NCI-H2171 (cell line): ENCODE data around the gene DLG1.

Experiments
- DNase-seq: peaks from one replicate; lab custom pipeline; 2025; lab: John Stamatoyannopoulos, UW

The DLG1 gene

DNA sequence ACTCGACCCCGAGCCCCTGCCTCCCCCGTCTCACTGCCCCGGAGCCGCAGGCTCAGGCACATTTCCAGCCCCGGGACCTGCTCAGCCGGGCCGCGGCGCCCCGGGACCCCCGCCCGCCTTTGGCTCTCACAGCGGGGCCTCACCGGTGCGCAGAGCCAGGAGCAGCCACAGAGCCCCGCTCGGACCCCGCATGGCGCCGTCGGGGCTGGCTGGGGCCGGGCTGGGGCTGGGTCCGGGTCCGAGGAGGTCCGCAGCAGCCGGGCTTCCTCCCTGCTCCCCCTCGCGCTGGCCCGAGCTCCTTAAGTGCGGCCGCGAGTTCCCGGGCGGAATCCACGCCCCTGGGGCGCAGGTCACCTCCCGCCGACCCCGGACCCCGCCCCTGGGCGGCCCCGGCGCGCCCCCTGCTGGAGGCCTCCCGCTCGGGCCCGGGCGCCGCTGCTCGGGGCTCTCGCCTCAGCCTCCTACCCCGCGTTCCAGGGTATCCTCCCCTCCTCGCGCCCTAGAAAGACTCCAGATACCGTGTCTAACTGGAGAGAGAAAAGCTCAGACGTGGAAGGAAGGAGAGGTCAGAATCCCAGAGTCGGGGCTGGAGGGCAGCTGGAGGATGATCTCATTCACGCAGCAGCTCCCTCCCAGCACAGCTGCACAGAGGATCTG lies 268.8 kb downstream of the DLG1 start, which contains the start of gene MELTF:
Gene MELTF (minus strand): TSS at position 307 of the 657 bp plus-strand sequence. CDS start 115 bp downstream, at position 192.
- peak; percentile 47 for DNase-seq

DNA sequence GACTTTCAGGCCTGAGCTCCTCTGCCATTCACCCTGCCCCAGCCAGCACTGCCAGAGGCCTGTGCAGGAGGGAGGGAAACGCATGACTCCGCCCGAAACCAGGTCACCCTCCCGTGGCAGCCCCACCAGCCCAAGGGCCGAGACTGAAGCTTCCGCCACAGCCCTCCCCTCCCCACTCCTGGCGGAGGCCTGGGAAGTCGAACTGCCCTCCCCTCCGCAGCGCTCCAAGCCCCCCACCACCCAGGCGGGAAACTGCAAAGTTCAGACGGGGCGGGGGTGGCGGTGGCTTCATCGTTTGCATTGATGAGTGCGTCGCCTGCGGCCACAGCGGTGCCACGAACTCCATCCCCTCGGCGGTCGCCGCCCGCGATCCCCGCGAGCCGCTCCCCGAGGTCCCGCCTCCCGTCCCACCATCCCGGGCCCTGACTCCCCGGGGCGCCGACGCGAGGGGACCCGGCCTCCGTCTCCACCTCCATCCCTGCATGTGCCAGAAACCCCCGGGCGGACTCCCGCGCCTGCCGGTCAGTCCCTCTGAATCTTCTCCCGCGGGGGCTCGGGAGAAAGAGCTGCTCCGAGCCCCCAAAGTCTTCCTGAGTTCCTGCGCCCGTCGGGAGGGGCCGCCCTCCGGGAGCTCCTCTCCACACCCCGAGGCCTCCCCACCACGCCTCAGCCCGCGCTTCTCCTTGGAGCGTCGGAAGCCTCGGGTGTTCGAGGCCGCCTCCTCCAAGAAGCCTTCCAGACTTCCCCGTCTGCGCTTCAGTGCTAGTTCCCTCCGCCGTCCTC lies 269.5 kb downstream of the DLG1 start:
- DNase-seq = peak; percentile 24

GRCh38 chr3:197027896-197028727 lies 270.3 kb downstream of the DLG1 start:
- no peak for DNase-seq

DNA sequence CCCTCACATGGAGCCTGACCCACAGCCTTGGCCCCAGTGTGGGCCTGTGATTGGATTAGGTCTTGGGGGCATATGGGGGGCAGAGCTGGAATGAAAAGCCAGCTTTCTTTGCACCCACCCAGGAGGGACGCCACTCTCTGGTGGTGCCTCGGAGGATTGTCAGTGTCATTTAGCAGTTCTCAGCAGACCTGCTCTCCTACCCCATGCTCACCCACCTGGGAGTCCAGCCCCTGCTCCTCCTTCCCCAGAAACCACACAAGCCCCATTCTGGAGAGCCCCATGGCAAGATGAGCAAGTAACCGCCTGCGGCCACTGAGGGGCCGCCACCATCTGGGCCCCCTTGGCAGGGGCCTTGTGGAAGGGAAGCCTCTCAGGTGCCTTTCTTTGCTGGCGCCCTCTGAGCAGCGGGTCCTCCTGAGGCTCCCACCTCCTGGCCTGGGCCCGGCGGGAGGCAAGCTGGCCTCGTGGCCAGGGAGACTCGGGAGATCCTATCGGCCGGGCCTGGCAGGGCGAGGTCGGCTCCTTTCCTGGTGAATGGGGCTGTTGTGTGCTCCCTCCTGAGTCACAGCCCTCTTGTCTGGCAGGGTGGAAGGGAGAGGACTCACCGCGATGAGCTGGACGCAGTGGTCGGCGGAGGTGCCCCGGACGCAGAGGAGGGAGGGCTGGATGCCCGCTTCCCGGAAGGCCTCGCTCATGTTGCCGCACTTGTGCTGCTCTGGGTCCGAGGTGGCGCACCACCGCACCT lies 271.1 kb downstream of the DLG1 start:
- DNase-seq = no peak

- DNase-seq = no peak
Observed at GRCh38 chr3:197026481-197026866, 271.9 kb downstream of the DLG1 start.

DNA sequence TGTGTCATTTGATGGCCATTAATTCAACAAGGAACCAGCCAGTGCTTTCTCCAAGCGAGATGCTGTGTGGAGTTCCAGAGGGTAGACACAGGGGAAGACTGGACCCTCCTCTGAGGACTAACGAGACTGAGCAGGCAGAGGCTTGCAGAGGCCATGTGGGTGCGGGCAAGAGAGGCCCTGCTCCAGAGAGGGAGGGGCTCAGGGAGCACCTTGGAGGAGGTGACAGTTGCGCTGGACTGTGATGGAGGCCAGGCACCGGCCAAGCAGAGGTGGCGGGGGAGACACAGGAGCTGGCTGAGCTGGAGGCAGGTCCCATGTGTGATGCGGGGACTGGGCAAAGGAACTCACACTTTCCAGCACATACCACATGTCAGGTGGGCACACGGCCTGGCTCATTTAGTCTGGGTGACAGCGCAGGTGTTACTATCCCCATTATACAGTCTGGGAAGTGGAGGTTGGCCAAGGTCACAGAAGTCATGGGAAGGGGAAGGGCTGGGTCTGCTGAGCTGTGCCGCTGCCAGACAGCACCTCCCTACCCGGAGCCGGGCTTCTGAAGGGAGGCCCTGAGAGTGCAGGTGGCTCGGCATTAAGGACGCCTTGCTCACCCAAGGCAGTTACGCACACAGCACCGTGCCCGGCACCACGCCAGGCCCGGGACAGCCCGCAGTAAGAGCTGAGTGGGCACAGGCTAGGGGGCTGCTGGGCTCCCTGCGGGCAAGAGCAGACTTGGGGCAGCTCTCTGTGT lies 272.5 kb downstream of the DLG1 start:
- no peak for DNase-seq

GRCh38 chr3:197024881-197025735 lies 273.3 kb downstream of the DLG1 start:
- no peak for DNase-seq

DNA sequence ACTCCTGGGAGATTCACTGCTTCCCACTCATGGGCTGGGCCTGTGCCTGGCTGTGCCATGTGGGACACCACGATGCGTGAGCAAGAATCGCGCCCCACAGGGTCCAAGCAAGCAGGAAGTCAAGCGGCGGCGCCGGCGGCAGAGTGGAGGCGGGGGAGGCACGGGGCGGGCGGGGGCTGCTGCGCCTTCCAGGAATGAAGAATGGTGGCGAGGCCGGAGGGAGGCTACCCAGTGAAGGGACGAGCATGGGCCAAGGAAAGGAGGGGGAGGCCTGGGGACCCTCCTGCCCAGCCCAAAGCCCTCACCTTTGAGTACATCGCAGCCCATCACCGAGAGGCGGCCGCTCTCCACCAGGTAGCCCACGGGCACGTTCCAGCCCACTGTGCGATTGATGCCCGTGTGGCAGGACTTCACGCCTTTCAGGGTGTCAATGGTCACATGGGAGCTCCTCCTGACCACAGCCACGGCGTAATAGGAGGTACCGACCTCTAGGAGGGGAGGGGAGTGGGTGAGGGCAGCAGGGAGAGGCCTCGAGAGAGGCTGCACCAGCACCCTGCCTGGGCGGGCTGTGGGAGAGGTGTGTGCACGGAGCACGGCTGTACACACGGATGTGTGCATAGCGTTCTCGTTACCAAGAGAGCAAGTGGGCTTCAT lies 274.3 kb downstream of the DLG1 start:
- DNase-seq = no peak

- DNase-seq = peak; percentile 90
Observed at GRCh38 chr3:197023241-197023997, 275.0 kb downstream of the DLG1 start.

DNA sequence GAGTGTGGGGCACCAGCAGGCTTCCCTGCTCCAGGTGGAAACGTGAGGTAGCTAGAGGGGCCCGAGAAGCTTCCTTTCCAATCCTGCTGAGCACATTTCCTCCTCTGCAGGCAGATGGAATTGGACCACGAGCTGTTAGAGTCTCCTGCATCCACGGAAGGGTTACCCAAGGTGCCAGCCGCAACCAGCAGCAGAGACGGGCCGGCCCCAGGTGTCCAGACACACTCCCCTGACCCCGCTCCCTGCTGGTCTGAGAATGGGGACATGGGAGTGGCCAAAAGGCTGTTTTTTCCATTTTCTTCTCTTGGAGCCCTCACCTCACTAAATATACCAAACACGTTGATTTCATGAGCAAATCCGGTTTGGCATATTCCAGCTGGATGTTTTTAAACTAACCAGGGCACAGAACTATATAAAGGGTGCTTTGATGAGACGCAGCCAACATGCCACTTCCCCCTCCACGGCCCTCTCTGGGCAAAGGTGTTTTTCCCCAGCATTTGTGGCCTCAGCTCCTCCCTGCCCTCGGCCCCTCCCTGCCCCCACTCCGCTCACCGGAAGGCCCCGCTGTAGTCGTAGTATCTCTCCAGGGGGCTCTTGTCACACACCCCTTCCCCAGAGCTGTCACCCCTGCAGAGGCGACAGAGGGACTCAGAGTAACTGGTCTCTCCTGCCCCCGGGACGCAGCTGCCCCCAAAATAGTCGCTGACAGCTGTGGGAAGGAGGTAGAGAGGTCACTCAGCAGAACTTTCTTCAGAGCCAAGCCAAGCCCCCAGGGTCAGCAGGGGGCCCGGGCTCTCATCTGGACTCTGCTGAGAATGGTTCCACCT lies 275.8 kb downstream of the DLG1 start:
- DNase-seq = no peak

DNA sequence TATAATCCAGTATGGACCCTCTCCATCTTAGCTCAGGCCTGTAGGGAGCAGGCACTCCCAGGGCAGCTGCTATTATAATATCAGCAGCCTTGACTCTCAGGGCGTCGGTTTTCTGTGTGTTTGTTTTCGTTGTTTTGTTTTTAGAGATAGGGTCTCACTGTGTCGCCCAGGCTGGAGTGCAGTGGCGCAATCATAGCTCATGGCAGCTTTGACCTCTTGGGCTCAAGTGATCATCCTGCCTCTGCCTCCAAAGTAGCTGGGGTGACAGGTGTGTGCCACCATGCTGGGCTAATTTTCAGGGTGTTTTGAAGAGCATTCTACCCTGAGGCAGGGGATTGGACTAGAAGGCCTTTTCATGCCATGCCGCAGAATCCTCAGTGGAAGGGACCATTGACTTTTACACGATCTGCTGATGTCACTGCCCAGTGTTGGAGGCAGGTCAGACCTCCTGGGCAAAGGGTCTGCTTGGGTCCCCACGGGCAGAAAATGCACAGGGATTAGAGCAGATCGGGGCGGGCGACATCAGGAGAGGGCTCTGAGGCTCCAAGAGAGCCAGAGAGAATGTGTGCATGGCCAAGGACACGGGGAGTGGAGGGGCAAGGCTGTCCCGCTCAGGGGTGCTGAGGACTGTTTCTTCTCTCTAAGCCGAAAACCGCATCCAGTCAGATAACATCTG lies 276.5 kb downstream of the DLG1 start:
- no peak for DNase-seq

DNA sequence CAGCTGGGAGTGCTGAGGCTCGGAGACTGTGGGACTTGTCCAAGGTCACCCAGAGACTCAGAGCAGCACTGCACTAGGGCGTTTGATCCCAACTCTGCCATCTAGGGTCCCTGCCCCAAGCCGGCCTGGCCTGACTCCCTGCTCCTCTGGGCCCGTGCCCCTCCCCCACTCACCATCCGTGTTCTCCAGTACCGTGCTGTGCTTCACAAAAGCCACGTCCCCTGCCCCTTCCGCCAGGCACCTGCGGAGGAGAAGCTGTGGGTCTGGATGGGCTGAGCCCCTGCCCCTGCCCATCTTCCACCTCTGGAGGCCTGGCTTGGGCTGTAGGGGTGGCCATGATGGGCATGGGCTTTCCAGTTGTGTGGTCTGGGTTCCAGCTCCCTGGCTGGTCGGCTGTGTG lies 277.2 kb downstream of the DLG1 start:
- DNase-seq = no peak

DNA sequence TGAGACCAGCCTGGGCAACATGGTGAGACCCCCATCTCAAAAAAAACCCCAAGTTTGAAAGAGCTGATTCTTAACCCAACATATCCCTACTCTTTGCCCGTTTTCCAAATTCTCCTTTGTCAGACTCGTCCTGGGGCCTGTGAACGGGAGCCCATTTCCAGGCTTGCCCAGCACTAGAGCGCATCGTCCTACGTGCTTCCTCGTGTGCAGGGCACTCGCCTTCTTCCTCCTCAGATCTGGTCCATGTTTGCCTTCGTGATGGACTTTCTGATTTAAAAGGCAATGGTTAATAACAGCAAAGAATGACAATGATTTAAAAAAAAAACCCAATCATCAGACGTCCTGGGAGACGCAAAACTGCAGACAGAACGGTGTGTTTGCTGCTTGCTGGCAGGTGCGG lies 278.9 kb downstream of the DLG1 start:
- DNase-seq = no peak

DNA sequence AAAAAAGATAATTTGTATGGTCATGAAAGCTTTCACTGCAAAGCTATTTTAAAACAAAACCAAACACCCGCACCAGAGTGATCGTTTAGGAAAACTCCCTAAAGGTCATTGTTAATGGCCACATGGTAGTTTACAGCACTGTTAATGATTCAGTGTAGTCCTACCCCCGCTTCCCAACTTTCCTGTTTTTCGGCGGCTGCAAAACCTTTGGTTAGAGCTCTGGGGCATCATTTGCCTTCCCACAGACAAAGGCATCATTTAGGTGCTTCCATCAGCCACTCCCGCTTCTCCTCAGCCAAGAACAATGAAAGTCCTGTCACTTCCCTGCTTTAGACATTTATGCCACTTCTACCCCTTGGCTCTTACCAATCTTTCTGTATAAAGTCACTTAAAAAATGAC lies 279.4 kb downstream of the DLG1 start:
- DNase-seq = no peak

DNA sequence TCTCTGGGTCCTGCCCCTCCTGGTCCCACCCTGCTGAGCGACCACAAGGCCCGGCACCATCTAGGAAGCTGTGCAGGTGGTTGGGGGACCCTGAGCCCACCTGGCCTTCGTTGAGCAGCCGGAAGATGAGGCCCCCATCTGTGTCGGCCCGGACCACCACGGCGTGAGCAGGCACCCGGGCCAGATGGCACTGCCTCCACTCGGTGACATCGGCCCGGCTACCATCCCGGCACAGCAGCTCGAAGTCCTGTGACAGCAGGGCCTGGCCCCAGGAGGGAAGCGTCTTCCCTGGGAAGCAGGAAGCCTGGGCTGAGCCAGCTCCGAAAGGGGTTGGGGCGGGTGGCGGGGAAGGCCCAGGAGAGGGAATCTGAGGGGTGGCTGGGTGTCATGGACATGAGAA lies 281.4 kb downstream of the DLG1 start:
- peak; percentile 10 for DNase-seq

DNA sequence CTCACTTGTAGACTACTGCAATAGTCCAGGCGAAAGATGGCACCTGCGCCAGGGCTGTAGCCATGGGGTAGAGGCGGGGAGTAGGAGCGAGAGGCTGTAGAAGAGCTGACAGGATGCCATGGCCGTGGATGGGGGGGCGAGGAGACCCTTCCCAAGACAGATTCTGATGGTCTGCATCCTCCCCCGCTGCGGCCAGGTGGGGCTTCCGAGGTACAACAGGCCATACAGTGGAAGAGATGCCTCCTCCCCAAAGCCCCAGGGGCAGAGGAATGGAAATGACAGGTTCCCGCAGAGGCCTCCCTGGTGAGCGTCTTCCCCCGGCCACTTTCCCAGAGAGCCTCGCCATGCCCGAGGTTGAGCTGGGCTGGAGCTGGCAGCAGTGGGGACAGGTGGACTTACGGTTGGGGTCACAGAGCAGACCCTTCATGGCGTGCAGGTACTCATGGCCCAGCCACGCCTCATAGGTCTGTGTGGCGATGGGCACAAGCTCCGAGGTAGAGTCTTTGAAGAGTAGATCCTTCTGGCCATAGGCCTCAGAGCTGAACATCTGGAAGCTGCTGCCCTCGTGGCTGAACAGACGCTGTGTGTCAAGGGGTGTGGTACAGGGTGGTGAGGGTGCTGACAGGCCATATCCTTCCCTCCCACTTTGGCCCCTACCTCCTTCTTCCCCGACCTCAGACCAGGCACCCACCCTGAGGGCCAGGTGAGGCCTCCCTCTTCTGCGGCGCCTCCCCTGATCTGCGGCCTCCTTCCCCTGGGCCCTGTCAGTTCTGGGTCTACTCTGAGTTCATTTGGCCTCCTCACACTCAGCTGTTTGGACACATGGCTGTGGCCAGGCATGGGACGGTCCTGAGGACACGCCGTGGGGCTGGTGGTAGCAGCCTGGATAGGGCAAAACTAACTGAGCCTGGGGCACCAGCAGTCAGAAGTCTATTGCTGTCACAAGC lies 282.3 kb downstream of the DLG1 start:
- DNase-seq = no peak
